D341Med (cell line): ENCODE measurements around the gene ADCY3.
A peak's percentile ranks its signal among the peaks of the same experiment; 100 is the strongest.
"Not testable (repeated sequence)": the region's sequence is repeated elsewhere in the genome, so short reads cannot be mapped to it uniquely, and the experiment has no call there.

Experiments
- DNase-seq: peaks from one replicate; pipeline ENCODE4 v3.0.0; 2012; ENCODE audit warnings: low spot score

ADCY3 gene

GRCh38 chr2:24809316-24810007 is 110.6 kb downstream of the ADCY3 start:
- DNase-seq = no peak

DNA sequence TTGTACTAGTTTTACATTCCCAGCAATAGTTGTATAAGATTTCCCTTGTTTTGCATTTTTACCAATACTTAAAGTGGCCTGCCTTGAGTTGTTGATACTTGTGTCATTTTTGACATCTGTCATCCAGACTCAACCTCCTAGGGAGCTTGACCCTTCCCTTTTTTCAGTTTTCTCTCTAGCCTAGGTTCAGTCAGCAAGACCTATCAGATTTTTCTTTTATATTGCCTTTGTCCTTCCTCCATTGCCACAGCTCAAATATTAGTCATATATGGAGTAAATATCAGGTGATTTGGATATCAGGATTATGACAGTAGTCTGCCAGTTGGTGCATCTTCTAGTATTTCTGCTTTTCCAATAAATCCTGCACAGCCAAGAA is 113.4 kb downstream of the ADCY3 start:
- DNase-seq = no peak

GRCh38 chr2:24805811-24806660 is 114.0 kb downstream of the ADCY3 start:
- DNase-seq = not testable (repeated sequence)

GRCh38 chr2:24800487-24800886 is 119.5 kb downstream of the ADCY3 start:
- DNase-seq = not testable (repeated sequence)

- no peak for DNase-seq
Measured at GRCh38 chr2:24797644-24798043, 122.4 kb downstream of the ADCY3 start.

- peak; percentile 48 for DNase-seq
Measured at GRCh38 chr2:24793761-24794435, 126.1 kb downstream of the ADCY3 start.

- DNase-seq = peak; percentile 93
Measured at GRCh38 chr2:24792874-24793760, 126.9 kb downstream of the ADCY3 start, which contains the start of the genes CENPO and PTRHD1. TSS of gene CENPO (plus strand) at chr2:24793425. CDS start at chr2:24793920, 495 bp downstream. TSS of gene PTRHD1 (minus strand) at chr2:24793391. CDS start at chr2:24793377, 14 bp downstream.

DNA sequence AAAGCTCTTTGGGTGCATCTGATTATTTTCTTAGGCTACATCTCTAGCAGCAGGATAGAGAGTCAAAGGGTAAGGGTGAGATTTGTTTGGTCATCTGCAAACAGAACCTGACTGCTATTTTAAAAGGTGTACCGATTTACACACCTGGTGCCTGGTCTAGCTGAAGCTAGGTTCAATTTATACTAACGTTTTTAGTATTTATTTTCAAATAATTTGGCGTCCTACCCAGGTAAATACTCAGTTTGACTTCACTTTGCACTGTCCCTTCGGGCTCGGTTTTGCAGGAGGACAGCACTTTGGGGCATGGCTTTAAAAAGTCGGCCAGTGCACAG is 127.5 kb downstream of the ADCY3 start:
- DNase-seq = no peak

DNA sequence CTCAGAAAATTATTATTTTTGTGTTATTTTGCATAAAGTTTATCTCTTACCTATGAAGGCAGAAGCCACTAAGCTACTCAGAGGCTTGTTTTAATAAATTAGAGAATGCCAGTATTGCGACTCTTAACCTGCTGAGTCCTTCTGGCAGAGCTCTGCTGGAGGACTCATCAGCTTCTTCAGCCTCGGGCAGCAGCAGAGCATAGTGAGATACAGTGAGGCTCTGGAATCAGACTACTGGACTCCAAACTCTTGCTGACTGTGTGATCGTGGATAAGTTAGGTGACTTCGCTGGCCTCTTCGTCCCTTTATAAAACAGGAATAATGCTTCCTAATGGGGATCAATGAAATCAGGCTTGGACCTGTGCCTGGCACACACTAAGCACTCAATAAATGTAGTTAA is 128.6 kb downstream of the ADCY3 start:
- no peak for DNase-seq

- no peak for DNase-seq
Measured at GRCh38 chr2:24788816-24789215, 131.2 kb downstream of the ADCY3 start.

DNA sequence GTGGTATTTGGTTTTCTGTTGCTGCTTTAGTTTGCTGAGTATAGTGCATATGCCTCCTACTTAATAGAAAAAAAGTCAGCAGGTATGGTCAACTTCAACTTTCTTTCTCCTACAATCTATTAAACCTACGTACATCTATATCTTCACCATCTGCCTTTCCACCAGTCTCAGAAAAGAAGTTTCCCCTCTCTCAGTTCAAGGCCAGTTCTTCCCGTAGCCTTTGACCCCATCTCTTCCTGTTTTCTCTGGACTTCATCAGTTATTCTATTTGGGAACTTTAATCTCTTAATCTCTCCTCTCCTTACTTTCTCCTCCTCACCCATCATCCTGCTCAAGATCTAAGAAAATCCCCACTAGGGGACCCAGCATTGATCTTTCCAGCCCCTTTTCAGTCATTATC is 132.5 kb downstream of the ADCY3 start:
- DNase-seq = no peak

DNA sequence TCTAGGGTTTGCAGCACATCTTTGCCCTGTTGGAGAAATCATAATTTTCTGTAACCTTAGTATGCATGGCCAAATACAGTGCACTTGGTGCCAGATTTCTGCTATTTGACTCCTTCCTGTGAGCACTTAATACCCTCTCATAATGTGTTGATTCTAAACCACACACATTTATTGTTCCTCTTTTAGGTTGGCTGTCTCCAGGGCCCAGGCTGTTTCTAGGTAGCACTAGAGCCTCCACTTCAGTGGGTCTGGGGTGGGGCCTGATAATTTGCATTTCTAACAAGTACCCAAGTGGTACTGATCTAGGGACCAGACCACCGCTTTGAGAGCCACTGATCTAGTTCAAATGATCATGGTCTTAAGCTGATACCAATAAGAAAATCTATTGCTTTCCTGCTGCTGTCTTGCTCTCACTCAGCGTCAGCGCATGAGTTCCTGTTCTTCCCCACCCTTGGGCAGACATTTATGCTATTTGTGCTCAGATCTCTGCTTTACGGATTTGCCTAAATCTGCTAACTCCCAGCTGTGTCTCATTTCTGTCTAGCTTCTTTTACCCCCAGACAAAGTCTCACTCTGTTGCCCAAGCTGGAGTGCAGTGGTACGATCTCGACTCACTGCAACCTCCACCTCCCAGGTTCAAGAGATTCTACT is 134.2 kb downstream of the ADCY3 start:
- DNase-seq = no peak

DNA sequence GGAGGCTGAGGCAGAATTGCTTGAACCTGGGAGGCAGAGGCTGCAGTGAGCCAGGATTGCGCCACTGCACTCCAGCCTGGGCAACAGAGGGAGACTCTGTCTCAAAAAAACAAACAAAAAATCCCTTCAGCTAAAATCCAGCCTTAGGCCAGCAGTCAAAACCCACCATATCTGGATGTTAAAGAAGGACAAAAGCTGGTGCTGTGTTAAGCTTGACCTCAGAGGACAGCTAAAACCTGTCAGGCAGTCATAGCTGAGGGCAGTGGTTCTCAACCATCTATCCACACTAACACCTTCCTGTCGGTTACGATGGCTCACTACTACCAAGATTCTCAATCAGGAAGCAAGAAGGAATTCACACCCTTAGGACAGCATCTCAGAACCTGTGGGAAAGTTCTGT is 136.4 kb downstream of the ADCY3 start:
- no peak for DNase-seq

DNA sequence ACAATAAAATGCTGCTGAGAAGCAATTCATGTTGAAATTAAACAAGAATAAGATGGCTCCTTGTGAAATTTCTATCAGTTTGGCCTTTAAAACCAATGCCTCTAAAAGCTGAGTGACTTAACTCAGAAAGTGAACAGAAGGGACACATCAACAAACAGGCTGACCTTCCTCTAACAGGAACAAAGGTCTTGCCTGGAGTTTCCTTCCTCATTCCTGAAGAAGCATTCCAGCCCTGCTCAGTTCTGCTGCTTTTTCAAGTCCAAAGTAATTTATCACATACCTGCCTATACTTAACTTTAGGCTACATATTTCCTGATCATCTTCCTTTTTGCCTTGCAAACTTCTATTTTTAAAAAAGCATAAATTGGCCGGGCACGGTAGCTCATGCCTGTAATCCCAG is 140.9 kb downstream of the ADCY3 start:
- DNase-seq = no peak

DNA sequence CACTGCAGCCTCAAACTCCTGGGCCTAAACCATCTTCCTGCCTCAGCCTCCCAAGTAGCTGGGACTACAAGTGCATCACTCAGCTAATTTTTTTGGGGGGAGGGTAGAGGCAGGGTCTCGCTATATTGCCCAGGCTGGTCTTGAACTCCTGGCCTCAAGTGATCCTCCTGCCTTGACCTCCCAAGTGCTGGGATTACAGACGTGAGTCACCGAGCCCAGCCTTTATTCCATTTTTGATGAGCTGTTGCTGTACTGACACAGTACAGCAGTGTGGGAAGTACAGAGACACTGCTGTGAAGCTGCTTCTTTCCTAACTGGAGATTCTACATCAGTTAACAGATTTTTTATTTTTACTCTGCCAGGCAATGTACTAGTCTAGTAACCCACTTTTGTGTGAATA is 145.7 kb downstream of the ADCY3 start:
- DNase-seq = no peak

DNA sequence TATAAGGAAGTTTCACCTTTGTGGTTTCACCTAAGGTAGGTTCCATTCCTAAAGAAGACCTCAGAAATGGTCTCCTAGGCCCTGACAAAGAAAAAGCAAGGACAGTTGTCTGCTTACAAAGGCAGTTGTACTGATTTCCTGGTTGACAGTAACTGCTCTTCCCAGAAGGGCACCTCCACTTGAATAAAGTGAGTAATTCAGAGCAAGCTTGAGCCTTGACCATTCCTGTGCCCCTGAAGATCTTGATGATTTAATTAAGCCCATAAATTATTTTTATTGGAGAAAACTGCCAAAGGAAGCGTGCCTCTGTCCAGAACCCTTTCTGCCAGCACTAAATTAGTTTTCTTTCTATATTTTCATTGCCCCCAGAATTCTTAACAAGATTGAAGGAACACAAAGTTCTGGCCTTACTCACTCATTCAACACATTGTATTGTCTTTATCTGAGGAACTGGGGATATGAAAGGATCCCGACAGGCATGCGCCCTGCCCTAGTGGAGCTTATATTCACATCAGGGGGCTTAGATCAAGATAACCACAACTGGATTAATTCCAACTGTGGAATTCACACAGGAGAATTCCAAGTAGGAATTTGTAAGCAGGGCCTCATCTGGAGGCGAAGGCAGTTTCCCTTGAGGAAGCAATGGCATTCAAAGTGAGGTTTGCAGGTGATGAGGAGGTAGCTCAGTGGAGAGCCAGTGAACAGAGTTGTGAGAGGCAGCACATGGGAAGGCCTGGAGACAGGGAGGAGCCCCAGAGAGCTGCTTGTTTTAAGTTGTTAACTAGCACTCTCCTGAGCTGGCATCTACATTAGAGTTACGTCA is 148.1 kb downstream of the ADCY3 start:
- no peak for DNase-seq

DNA sequence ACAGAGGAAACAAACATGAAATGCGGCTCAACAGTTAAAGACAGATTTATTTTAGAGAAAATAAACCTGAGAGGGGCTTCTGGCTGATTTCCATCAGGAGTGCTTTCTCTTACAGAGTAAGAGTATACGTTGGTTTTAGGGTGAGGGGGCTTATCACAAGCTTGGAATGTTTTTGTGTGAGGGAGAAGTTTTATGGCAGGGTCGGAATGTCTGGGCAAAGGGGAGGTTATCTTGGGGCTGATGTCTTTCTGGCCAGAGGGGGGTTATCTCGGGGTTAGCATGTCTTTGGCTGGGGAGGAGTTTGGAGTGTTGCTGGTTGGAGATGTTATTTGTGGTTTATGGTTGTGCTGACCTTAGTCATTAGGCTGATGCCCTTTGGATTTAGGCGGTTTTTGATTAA is 149.0 kb downstream of the ADCY3 start:
- DNase-seq = no peak
